WTC11 (cell line): ENCODE data around the gene FAM3C. TPM values are rescaled to one million over a fixed set of nuclear protein-coding genes. Genes with fewer than 3 reads are reported as not detected.

Source experiments
- ATAC-seq: fragments of 200-7000 bp; cut with Tn5 transposase; 2 replicates; pipeline ENCODE4 v1.10.0; 2021; ENCODE audit warnings: mild to moderate bottlenecking, moderate library complexity
- CTCF ChIA-PET: fragments of 300-600 bp; sonication (Branson Sonifier 250); formaldehyde crosslinking; loops from one replicate; lab custom pipeline; 2021; ENCODE audit warnings: antibody characterized with exemption; lab: Charles Lee
- POLR2A ChIA-PET: fragments of 350-600 bp; sonication (Branson Sonifier 250); formaldehyde crosslinking; loops from one replicate; lab custom pipeline; 2021; ENCODE audit warnings: antibody characterized with exemption; lab: Charles Lee
- DNase-seq: peaks from one replicate; pipeline ENCODE4 v3.0.0; 2021; ENCODE audit warnings: low spot score
- H3K27ac Mint-ChIP-seq: 2 replicates; pipeline ENCODE4 v1.8.0; 2021; ENCODE audit warnings: mixed read lengths
- H3K27me3 Mint-ChIP-seq: 2 replicates; pipeline ENCODE4 v1.8.0; 2021; ENCODE audit warnings: low read depth, mild to moderate bottlenecking, moderate library complexity, mixed read lengths
- H3K36me3 Mint-ChIP-seq: 2 replicates; pipeline ENCODE4 v1.8.0; 2021; ENCODE audit warnings: mixed read lengths
- H3K4me1 Mint-ChIP-seq: 2 replicates; pipeline ENCODE4 v1.8.0; 2022; ENCODE audit warnings: mixed read lengths
- H3K4me3 Mint-ChIP-seq: 2 replicates; pipeline ENCODE4 v1.8.0; 2021; ENCODE audit warnings: mild to moderate bottlenecking, moderate library complexity, mixed read lengths
- H3K9me3 Mint-ChIP-seq: 2 replicates; pipeline ENCODE4 v1.8.0; 2021; ENCODE audit warnings: mixed read lengths
- ATF2 ChIP-seq: sonication (generic); formaldehyde crosslinking; IDR thresholded peaks from 2 replicates; pipeline ENCODE4 v1.8.1; 2022; ENCODE audit warnings: low read depth, missing genetic modification reagents, borderline replicate concordance
- CREB1 ChIP-seq: sonication (generic); formaldehyde crosslinking; IDR thresholded peaks from 2 replicates; pipeline ENCODE4 v1.8.0; 2023; ENCODE audit warnings: mild to moderate bottlenecking, missing genetic modification reagents
- CTCF ChIP-seq: fragments of 200-600 bp; IDR thresholded peaks from 2 replicates; pipeline ENCODE4 v1.8.0; 2022; ENCODE audit warnings: antibody characterized with exemption
- MAX ChIP-seq: sonication (generic); formaldehyde crosslinking; IDR thresholded peaks from 2 replicates; pipeline ENCODE4 v1.8.0; 2022; ENCODE audit warnings: mild to moderate bottlenecking, missing genetic modification reagents
- NFATC4 ChIP-seq: fragments of 250-450 bp; sonication (Bioruptor Pico); IDR thresholded peaks from 2 replicates; pipeline ENCODE4 v1.9.0; 2021; ENCODE audit warnings: mild to moderate bottlenecking
- NFYB ChIP-seq: sonication (generic); formaldehyde crosslinking; conservative IDR thresholded peaks from 2 replicates; pipeline ENCODE4 v1.8.0; 2022; ENCODE audit warnings: low read depth, missing genetic modification reagents
- PRDM15 ChIP-seq: sonication (generic); formaldehyde crosslinking; IDR thresholded peaks from 2 replicates; pipeline ENCODE4 v1.8.0; 2022; ENCODE audit warnings: missing genetic modification reagents
- TCF7 ChIP-seq: sonication (generic); formaldehyde crosslinking; IDR thresholded peaks from 2 replicates; pipeline ENCODE4 v1.8.0; 2022; ENCODE audit warnings: mild to moderate bottlenecking, low read depth, missing genetic modification reagents, moderate library complexity
- ZNF219 ChIP-seq: sonication (generic); formaldehyde crosslinking; IDR thresholded peaks from 2 replicates; pipeline ENCODE4 v1.8.0; 2023; ENCODE audit warnings: missing genetic modification reagents, mild to moderate bottlenecking, borderline replicate concordance
- ZNF425 ChIP-seq: fragments of 250-450 bp; sonication (Bioruptor Pico); conservative IDR thresholded peaks from 2 replicates; pipeline ENCODE4 v1.9.0; 2021; ENCODE audit warnings: mild to moderate bottlenecking
- ZSCAN18 ChIP-seq: fragments of 250-450 bp; sonication (Bioruptor Pico); IDR thresholded peaks from 2 replicates; pipeline ENCODE4 v2.1.2; 2022; ENCODE audit warnings: mild to moderate bottlenecking, moderate library complexity
- total RNA-seq: library from RNA; stranded (reverse); gene quantifications from 3 replicates; pipeline ENCODE4 v1.2.3, GENCODE V29; 2021

The FAM3C gene
- total RNA-seq, 1 experiment from 2014 or later, result 65.7 TPM

- TF ChIP-seq PRDM15 (CRISPR knock-in tag) (no peak), ZNF425 (no peak), NFATC4 (no peak), MAX (CRISPR knock-in tag) (0 out of 2 replicates have a peak, but pooled peaks have one; percentile 16), TCF7 (CRISPR knock-in tag) (no peak)
- Mint-ChIP-seq H3K9me3 (no peaks in the 10 kb centered on the region), H3K27ac (no peak overlapping the region), H3K4me1 (peaks cover 13% of the 10 kb centered on the region), H3K36me3 (no peaks in the 10 kb centered on the region), H3K27me3 (peaks cover 51% of the 10 kb centered on the region), H3K4me3 (peak overlapping the region; percentile 79)
- CTCF ChIA-PET, result interaction anchor here (0.6 to 2.5 kb wide), 18 partner anchors 16 to 665 kb away, joined by 3 to 11 read pairs (median 4); partner anchors contain the start of genes CPED1 and FAM3C
- POLR2A ChIA-PET, result interaction anchor here (0.9 kb wide), 1 partner anchor 67 kb away, joined by 3 read pairs; the partner anchor contains the start of gene FAM3C
- ATAC-seq, result peak; percentile 73
- DNase-seq, result peak; percentile 71
These were observed 66.7 kb downstream of the FAM3C start for GRCh38 chr7:121329191-121330052.

- POLR2A ChIA-PET, result no interaction called here
- peaks cover 51% of the 10 kb centered on the region for H3K27me3 Mint-ChIP-seq
- DNase-seq, result peak; percentile 83
These were observed 67.5 kb downstream of the FAM3C start, which contains the start of gene WNT16 for GRCh38 chr7:121328508-121329190. Gene WNT16 (plus strand): TSS chr7:121329000. CDS start chr7:121329293, 293 bp downstream.

GRCh38 chr7:121327671-121328070 is 68.4 kb downstream of the FAM3C start:
- peaks cover 13% of the 10 kb centered on the region for H3K4me1 Mint-ChIP-seq
- POLR2A ChIA-PET, result no interaction called here
- CTCF ChIA-PET, result no interaction called here
- TF ChIP-seq ZNF219 (no peak), CTCF (no peak), ATF2 (CRISPR knock-in tag) (no peak), CREB1 (CRISPR knock-in tag) (no peak)
- TF ChIP-seq, all 79 proteins: peak for 0
- Mint-ChIP-seq H3K27me3 (peaks cover 51% of the 10 kb centered on the region), H3K27ac (no peak overlapping the region), H3K9me3 (no peaks in the 10 kb centered on the region), H3K36me3 (no peaks in the 10 kb centered on the region), H3K4me3 (no peak overlapping the region)
- DNase-seq (no peak), ATAC-seq (no peak)

More at GRCh38 chr7:121328508-121329190, 67.5 kb downstream of the FAM3C start, which contains the start of gene WNT16:
- H3K4me1 Mint-ChIP-seq, result peaks cover 13% of the 10 kb centered on the region
- no peaks in the 10 kb centered on the region for H3K36me3 Mint-ChIP-seq
- TF ChIP-seq NFYB (CRISPR knock-in tag) (peak; percentile 70), ZSCAN18 (CRISPR knock-in tag) (no peak)
- peak; percentile 79 for ATAC-seq
- H3K4me3 Mint-ChIP-seq, result peak within 1 kb of the TSS; percentile 79
- no peak within 1 kb of the TSS for H3K27ac Mint-ChIP-seq
- CTCF ChIA-PET, result interaction anchor here (0.8 to 2.5 kb wide), 8 partner anchors 24 to 340 kb away, joined by 3 to 11 read pairs (median 5); partner anchors contain the start of genes CPED1 and FAM3C
- no peaks in the 10 kb centered on the region for H3K9me3 Mint-ChIP-seq
